ENCODE measurements around the gene VSIG4. TPM values are rescaled to one million over a fixed set of nuclear protein-coding genes. Genes with fewer than 3 reads are reported as not detected.

VSIG4 gene
- total and polyA plus RNA-seq, 2 of the 13 experiments (the other 11 are each of a cell fraction or from before 2014, with no cell fraction given), result not detected

DNA sequence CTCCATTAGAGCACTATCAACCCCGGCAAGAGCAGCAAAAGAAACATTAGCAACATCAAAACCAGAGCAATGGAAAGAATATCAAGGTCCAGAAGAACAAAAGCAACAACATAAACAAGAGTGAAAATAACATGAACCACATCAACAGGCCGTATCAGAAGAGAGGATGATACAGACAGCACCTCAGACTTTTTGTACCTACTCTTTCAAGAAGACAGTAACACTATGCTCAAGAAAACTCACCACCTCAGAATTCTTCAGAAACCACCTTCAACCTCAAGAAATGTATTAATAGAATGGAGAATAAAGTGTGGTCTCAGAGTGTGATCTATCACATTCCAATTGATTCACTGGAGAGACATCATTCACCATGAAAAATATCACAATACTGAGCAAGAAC is 46.5 kb downstream of the VSIG4 start:
- TF ChIP-seq ZNF557 (CRISPR knock-in tag; IDR thresholded peaks at IDR 0.05), result no peak
- TF ChIP-seq ZNF781 (CRISPR knock-in tag; IDR thresholded peaks at IDR 0.05; ENCODE audit: borderline replicate concordance, not compliant biosample characterization), result no peak
- no peak for TF ChIP-seq ZNF775 (CRISPR knock-in tag; IDR thresholded peaks at IDR 0.05; ENCODE audit: borderline replicate concordance)
- no peak for TF ChIP-seq PLRG1 (conservative IDR thresholded peaks at IDR 0.05)
- no peak for TF ChIP-seq PATZ1 (CRISPR knock-in tag; IDR thresholded peaks at IDR 0.05)
- TF ChIP-seq NFYC (CRISPR knock-in tag; IDR thresholded peaks at IDR 0.05), result no peak
- no peak for TF ChIP-seq ZSCAN20 (CRISPR knock-in tag; IDR thresholded peaks at IDR 0.05; ENCODE audit: borderline replicate concordance)
- no peak for TF ChIP-seq ZNF441 (CRISPR knock-in tag; IDR thresholded peaks at IDR 0.05; ENCODE audit: borderline replicate concordance)
- TF ChIP-seq ZNF678 (CRISPR knock-in tag; IDR thresholded peaks at IDR 0.05), result no peak
- TF ChIP-seq, protein P1, sequence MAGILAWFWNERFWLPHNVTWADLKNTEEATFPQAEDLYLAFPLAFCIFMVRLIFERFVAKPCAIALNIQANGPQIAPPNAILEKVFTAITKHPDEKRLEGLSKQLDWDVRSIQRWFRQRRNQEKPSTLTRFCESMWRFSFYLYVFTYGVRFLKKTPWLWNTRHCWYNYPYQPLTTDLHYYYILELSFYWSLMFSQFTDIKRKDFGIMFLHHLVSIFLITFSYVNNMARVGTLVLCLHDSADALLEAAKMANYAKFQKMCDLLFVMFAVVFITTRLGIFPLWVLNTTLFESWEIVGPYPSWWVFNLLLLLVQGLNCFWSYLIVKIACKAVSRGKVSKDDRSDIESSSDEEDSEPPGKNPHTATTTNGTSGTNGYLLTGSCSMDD (CRISPR knock-in tag; IDR thresholded peaks at IDR 0.05), result no peak
- no peak for TF ChIP-seq ZNF550 (CRISPR knock-in tag; IDR thresholded peaks at IDR 0.05; ENCODE audit: borderline replicate concordance)
- TF ChIP-seq, protein P2, sequence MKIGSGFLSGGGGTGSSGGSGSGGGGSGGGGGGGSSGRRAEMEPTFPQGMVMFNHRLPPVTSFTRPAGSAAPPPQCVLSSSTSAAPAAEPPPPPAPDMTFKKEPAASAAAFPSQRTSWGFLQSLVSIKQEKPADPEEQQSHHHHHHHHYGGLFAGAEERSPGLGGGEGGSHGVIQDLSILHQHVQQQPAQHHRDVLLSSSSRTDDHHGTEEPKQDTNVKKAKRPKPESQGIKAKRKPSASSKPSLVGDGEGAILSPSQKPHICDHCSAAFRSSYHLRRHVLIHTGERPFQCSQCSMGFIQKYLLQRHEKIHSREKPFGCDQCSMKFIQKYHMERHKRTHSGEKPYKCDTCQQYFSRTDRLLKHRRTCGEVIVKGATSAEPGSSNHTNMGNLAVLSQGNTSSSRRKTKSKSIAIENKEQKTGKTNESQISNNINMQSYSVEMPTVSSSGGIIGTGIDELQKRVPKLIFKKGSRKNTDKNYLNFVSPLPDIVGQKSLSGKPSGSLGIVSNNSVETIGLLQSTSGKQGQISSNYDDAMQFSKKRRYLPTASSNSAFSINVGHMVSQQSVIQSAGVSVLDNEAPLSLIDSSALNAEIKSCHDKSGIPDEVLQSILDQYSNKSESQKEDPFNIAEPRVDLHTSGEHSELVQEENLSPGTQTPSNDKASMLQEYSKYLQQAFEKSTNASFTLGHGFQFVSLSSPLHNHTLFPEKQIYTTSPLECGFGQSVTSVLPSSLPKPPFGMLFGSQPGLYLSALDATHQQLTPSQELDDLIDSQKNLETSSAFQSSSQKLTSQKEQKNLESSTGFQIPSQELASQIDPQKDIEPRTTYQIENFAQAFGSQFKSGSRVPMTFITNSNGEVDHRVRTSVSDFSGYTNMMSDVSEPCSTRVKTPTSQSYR (CRISPR knock-in tag; IDR thresholded peaks at IDR 0.05; ENCODE audit: borderline replicate concordance), result no peak
- no peak for TF ChIP-seq ZBTB4 (CRISPR knock-in tag; IDR thresholded peaks at IDR 0.05; ENCODE audit: borderline replicate concordance)
- TF ChIP-seq PAX8 (CRISPR knock-in tag; IDR thresholded peaks at IDR 0.05; ENCODE audit: borderline replicate concordance), result no peak
- TF ChIP-seq ZNF496 (CRISPR knock-in tag; IDR thresholded peaks at IDR 0.05; ENCODE audit: insufficient replicate concordance), result no peak
- Histone ChIP-seq H3K4me1 (ENCODE audit: insufficient read depth, low read length) (no peaks in the 10 kb centered on the region), H3K9ac (ENCODE audit: insufficient read depth, low read depth, low read length) (no peak overlapping the region), H4K20me1 (ENCODE audit: insufficient read depth, low read length) (no peaks in the 10 kb centered on the region), H3K27me3 (ENCODE audit: control insufficient read depth in 1 of 2, insufficient read depth in 2 of 2, low read length in 2 of 2) (no peaks in the 10 kb centered on the region), H3K27ac (ENCODE audit: extremely low read length, insufficient read depth, low read length) (no peak overlapping the region), H3K4me2 (ENCODE audit: low read depth, low read length) (no peak overlapping the region), H3K36me3 (replicated peaks in 1 of 2; ENCODE audit: control insufficient read depth in 1 of 2, insufficient read depth in 2 of 2, low read length in 2 of 2) (no peaks in the 10 kb centered on the region), H3K4me3 (replicated peaks in 1 of 3; ENCODE audit: insufficient read depth in 1 of 3, low read depth in 2 of 3, low read length in 3 of 3) (no peak overlapping the region), H2AFZ (ENCODE audit: low read length) (no peak overlapping the region), H3K79me2 (ENCODE audit: insufficient read depth, low read length) (no peaks in the 10 kb centered on the region), H3K9me3 (ENCODE audit: low read length) (no peaks in the 10 kb centered on the region)
- DNase-seq (ENCODE audit: low spot score), result no peak
- CTCF ChIA-PET (ENCODE audit: low intra/inter-chr PET ratio, low total read pairs), result no interaction called here
- FAIRE-seq, result no peak
- WGBS (ENCODE audit: low lambda C conversion rate), result 0% methylated on average over 2 of the region's 2 CpGs
- no peak for ATAC-seq
- in situ Hi-C loops (cut with HindIII; ENCODE audit: extremely low pct_ligation_motif_present, low pct_unique_long_range_greater_than_20kb), result no loop called here
- no TSS peak for BruUV-seq (replicated peaks)
- POLR2A ChIA-PET, result no interaction called here
- intact Hi-C loops (cut with micrococcal nuclease; ENCODE audit: unreplicated experiment), result no loop called here

All from HepG2 (cell line).